ENCODE results near the gene STAM.

DNA sequence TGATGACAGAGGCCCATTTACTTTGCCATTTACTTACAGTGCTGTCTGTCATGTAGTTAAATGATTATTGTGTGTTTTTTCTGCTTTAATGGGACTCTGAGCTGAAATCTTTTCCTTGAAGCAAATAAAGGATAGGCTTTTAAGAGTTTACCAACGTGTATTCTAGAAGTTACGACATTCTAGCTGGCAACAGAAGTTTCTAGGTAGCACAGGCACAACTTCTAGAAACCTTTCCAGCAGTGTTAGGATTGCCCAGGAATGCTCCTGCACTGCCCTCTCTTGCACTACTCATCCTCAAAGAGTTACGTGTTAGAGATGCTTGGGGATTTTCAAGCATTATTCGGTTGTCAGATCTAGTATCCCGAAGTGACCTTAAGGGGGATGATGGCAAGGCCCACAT lies 65.5 kb downstream of the STAM start:
- TF ChIP-seq, protein P1, sequence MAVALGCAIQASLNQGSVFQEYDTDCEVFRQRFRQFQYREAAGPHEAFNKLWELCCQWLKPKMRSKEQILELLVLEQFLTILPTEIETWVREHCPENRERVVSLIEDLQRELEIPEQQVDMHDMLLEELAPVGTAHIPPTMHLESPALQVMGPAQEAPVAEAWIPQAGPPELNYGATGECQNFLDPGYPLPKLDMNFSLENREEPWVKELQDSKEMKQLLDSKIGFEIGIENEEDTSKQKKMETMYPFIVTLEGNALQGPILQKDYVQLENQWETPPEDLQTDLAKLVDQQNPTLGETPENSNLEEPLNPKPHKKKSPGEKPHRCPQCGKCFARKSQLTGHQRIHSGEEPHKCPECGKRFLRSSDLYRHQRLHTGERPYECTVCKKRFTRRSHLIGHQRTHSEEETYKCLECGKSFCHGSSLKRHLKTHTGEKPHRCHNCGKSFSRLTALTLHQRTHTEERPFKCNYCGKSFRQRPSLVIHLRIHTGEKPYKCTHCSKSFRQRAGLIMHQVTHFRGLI (CRISPR knock-in tag; IDR thresholded peaks at IDR 0.05) = no peak
- TF ChIP-seq ZNF717 (CRISPR knock-in tag; IDR thresholded peaks at IDR 0.05) (no peak), BRCA1 (IDR thresholded peaks at IDR 0.05) (no peak), BRCA1 (CRISPR knock-in tag; IDR thresholded peaks at IDR 0.05) (no peak), ZBTB7A (IDR thresholded peaks at IDR 0.05; ENCODE audit: borderline replicate concordance, control insufficient read depth, low read depth, low read length) (no peak), SMC3 (conservative IDR thresholded peaks at IDR 0.05; ENCODE audit: insufficient read depth, low read depth, low read length) (no peak), HDAC6 (IDR thresholded peaks at IDR 0.05; ENCODE audit: low read depth, low read length) (no peak)
- TF ChIP-seq, protein P2, sequence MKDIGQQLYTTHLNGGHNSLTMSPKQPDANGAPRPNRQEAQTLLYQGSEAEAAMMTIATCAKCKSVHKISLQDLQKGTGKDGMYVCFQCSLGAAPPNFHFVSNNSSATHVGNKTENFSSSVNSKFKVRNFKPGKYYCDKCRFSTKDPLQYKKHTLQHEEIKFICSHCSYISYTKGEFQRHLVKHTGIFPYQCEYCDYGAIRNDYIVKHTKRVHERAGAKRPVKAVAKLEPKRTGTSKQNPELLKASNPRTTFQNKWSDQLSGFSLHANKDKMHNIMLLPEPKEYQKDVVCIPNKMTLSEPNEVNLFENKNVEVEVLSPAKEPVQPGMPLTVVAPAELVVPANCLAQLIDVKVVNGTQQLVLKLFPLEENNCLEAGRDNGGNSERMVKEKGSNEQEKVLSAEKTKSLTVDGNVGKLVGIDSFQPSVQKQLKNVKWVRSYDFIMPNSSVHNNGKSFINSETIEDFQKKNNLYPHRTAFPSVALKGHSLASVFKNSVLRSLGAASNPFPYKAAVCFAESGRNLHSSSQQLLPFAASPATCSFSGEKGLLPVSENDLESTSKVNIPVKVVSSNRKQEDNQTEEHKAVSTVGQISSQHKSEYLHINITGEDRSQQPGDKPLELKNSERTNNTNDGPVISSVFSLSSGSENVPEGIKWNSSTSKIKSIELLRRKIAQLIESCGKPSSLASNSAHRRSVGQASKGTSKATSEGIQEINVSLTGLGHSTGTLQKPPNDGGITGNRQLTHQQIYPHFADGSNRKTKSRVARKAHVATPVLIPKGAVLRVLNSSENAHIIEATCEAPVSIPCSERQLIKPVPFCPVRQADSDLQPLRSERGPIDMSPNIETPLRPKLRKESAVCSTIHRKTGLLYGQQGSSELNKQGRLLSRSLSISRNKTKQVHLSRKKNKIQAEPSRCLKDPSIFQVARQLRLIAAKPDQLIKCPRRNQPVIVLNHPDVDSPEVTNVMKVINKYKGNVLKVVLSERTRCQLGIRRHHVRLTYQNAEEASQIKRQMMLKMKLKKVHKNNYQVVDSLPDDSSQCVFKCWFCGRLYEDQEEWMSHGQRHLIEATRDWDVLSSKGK (CRISPR knock-in tag; IDR thresholded peaks at IDR 0.05) = no peak
